ENCODE measurements around the gene S100A13.

Gene S100A13

DNA sequence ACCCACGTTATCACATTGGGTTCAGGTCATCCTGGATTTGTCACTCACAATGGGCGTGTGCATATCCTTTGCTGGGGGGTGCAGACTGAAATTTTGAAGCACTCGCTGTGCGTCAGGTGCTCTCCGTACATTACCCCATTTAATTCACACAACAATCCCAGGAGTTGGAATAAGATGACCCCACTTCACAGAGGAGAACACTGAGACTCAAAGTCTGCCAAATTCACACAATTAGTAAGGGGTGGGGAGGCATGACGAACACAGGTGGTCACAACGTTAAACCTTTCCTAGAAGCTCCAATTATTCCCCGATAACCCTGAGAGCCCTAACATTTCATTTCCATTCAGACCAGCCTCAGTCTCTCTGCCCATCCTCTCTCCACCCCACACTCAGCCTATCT, 57.8 kb downstream of the S100A13 start:
- TF ChIP-seq, protein P1, sequence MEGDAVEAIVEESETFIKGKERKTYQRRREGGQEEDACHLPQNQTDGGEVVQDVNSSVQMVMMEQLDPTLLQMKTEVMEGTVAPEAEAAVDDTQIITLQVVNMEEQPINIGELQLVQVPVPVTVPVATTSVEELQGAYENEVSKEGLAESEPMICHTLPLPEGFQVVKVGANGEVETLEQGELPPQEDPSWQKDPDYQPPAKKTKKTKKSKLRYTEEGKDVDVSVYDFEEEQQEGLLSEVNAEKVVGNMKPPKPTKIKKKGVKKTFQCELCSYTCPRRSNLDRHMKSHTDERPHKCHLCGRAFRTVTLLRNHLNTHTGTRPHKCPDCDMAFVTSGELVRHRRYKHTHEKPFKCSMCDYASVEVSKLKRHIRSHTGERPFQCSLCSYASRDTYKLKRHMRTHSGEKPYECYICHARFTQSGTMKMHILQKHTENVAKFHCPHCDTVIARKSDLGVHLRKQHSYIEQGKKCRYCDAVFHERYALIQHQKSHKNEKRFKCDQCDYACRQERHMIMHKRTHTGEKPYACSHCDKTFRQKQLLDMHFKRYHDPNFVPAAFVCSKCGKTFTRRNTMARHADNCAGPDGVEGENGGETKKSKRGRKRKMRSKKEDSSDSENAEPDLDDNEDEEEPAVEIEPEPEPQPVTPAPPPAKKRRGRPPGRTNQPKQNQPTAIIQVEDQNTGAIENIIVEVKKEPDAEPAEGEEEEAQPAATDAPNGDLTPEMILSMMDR (conservative IDR thresholded peaks at IDR 0.05; ENCODE audit: low read depth, low read length), result no peak
- H3K4me3 ChIP-seq (ENCODE audit: low read length), result no peak overlapping the region
- no peak for DNase-seq (ENCODE audit: low read depth)
